Gastrocnemius medialis (tissue), 4 donors: Measurements from ENCODE around the gene ANGEL2.

ENCODE experiments used
- POLR2A ChIP-seq, 2 donors: fragments of 450-650 bp; IDR thresholded peaks; one replicate each; pipeline ENCODE4 v1.6.1; 2017; ENCODE audit warnings: antibody characterized with exemption in 2 of 2, mild to moderate bottlenecking in 2 of 2, moderate library complexity in 2 of 2
- TF ChIP-seq, protein P1 (sequence below), 5 experiments: fragments of 450-650 bp in 3 of 5; fragments of 200-600 bp in 2 of 5; sonication (generic) in 2 of 5; IDR thresholded peaks in 4 of 5; conservative IDR thresholded peaks in 1 of 5; 1 replicate in 4 of 5; 2 replicates in 1 of 5; pipeline ENCODE4 v1.5.1; 2016 to 2019; ENCODE audit warnings: antibody characterized with exemption in 5 of 5, mild to moderate bottlenecking in 3 of 5, moderate library complexity in 3 of 5

DNA sequence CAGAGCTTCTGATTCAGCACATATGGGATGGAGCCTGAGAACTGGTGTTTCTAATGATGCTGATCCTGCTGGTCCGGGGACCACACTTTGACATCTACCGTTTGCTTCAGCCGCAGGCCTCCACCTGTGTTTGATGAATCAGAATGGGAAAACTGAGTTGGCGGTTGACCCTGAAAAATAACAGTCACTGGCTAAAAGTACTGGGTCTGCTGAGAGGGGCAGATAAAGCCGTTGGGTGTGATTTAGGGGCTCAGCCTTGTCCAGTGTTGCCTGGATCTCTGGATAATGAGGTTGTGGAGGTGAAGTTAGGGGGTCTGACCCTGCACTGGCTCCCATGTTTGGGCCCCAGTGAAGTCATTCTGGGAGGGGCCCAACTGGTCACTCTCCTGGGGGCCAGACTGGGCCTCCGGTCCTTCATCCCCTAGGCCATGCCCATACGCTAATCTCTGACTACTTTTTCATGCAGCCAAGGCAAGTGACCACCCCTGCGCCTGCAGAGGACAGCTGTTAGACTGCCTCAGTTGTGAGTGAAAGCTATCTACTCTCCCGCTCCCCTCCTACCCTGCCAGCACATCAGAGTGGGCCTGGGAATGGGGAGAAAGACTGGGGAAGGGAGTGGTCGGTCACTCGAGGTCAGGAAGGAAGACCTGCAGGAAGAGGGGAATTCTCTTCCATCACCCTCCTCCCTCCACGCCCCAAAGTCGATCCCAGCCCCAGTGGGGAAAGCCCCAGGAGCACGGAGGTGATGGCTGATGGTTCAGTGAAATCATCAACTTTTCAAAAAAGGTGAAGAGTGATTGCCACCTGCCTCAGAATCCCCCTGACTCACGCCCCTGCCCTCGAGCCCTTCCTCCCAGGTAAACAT, 37.7 kb downstream of the ANGEL2 start:
- TF ChIP-seq, protein P1, sequence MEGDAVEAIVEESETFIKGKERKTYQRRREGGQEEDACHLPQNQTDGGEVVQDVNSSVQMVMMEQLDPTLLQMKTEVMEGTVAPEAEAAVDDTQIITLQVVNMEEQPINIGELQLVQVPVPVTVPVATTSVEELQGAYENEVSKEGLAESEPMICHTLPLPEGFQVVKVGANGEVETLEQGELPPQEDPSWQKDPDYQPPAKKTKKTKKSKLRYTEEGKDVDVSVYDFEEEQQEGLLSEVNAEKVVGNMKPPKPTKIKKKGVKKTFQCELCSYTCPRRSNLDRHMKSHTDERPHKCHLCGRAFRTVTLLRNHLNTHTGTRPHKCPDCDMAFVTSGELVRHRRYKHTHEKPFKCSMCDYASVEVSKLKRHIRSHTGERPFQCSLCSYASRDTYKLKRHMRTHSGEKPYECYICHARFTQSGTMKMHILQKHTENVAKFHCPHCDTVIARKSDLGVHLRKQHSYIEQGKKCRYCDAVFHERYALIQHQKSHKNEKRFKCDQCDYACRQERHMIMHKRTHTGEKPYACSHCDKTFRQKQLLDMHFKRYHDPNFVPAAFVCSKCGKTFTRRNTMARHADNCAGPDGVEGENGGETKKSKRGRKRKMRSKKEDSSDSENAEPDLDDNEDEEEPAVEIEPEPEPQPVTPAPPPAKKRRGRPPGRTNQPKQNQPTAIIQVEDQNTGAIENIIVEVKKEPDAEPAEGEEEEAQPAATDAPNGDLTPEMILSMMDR (IDR thresholded peaks at IDR 0.05 in 4 of 5, conservative IDR thresholded peaks at IDR 0.05 in 1 of 5): no peak
- no peak for TF ChIP-seq POLR2A (IDR thresholded peaks at IDR 0.05)
